ENCODE data around the gene ZNF521.

ZNF521 gene

GRCh38 chr18:25262920-25263319, 89.0 kb downstream of the ZNF521 start:
- TF ChIP-seq CTCF (IDR thresholded peaks at IDR 0.05; ENCODE audit: low read depth, low read length), result no peak
- DNase-seq (ENCODE audit: low read depth in 2 of 2), result no peak
- no peak overlapping the region for H3K4me3 ChIP-seq (replicated peaks in 1 of 2; ENCODE audit: low read depth in 2 of 2, low read length in 2 of 2)

- DNase-seq (ENCODE audit: low read depth in 2 of 2), result no peak
- H3K4me3 ChIP-seq (replicated peaks in 1 of 2; ENCODE audit: low read depth in 2 of 2, low read length in 2 of 2), result no peak overlapping the region
- no peak for TF ChIP-seq CTCF (IDR thresholded peaks at IDR 0.05; ENCODE audit: low read depth, low read length)
Observed at GRCh38 chr18:25261768-25262167, 90.2 kb downstream of the ZNF521 start.

- TF ChIP-seq CTCF (IDR thresholded peaks at IDR 0.05; ENCODE audit: low read depth, low read length), result no peak
- no peak overlapping the region for H3K4me3 ChIP-seq (replicated peaks in 1 of 2; ENCODE audit: low read depth in 2 of 2, low read length in 2 of 2)
- no peak for DNase-seq (ENCODE audit: low read depth in 2 of 2)
Observed at GRCh38 chr18:25256439-25256838, 95.5 kb downstream of the ZNF521 start.

- H3K4me3 ChIP-seq (replicated peaks in 1 of 2; ENCODE audit: low read depth in 2 of 2, low read length in 2 of 2), result no peak overlapping the region
- no peak for TF ChIP-seq CTCF (IDR thresholded peaks at IDR 0.05; ENCODE audit: low read depth, low read length)
- DNase-seq (ENCODE audit: low read depth in 2 of 2), result no peak
Observed at GRCh38 chr18:25253779-25254178, 98.2 kb downstream of the ZNF521 start.

GRCh38 chr18:25253136-25253535, 98.8 kb downstream of the ZNF521 start:
- DNase-seq (ENCODE audit: low read depth in 2 of 2), result no peak
- TF ChIP-seq CTCF (IDR thresholded peaks at IDR 0.05; ENCODE audit: low read depth, low read length), result no peak
- H3K4me3 ChIP-seq (replicated peaks in 1 of 2; ENCODE audit: low read depth in 2 of 2, low read length in 2 of 2), result no peak overlapping the region

- no peak overlapping the region for H3K4me3 ChIP-seq (replicated peaks in 1 of 2; ENCODE audit: low read depth in 2 of 2, low read length in 2 of 2)
- no peak for DNase-seq (ENCODE audit: low read depth in 2 of 2)
- TF ChIP-seq CTCF (IDR thresholded peaks at IDR 0.05; ENCODE audit: low read depth, low read length), result no peak
Observed at GRCh38 chr18:25251068-25251467, 100.9 kb downstream of the ZNF521 start.

GRCh38 chr18:25250474-25250851, 101.5 kb downstream of the ZNF521 start:
- H3K4me3 ChIP-seq (replicated peaks in 1 of 2; ENCODE audit: low read depth in 2 of 2, low read length in 2 of 2), result no peak overlapping the region
- no peak for DNase-seq (ENCODE audit: low read depth in 2 of 2)
- TF ChIP-seq CTCF (IDR thresholded peaks at IDR 0.05; ENCODE audit: low read depth, low read length), result no peak
